BJ (cell line): ENCODE data around the gene TMEM79. TPM values are rescaled to one million over a fixed set of nuclear protein-coding genes. Genes with fewer than 3 reads are reported as not detected.
A peak's percentile ranks its signal among the peaks of the same experiment; 100 is the strongest.

Source experiments
- CTCF ChIA-PET: fragments of 350-600 bp; formaldehyde crosslinking; extraction: SDS; loops from one replicate; lab custom pipeline; 2021; ENCODE audit warnings: antibody characterized with exemption, inconsistent platforms; lab: Yijun Ruan, JAX
- POLR2A ChIA-PET: fragments of 300-600 bp; sonication (Branson Sonifier 250); formaldehyde crosslinking; extraction: SDS; loops from one replicate; lab custom pipeline; 2021; ENCODE audit warnings: antibody characterized with exemption; lab: Charles Lee
- DNase-seq: peaks from one replicate; pipeline ENCODE4 v3.0.0-alpha.2; 2011; ENCODE audit warnings: low read depth
- H3K27me3 ChIP-seq: 2 replicates; pipeline ENCODE4 v1.6.0; 2011; ENCODE audit warnings: low read length; ENCODE audit not compliant: control insufficient read depth, insufficient read depth
- H3K36me3 ChIP-seq: 2 replicates; pipeline ENCODE4 v1.5.1; 2011; ENCODE audit warnings: low read length; ENCODE audit not compliant: control insufficient read depth, insufficient read depth
- H3K4me3 ChIP-seq: 2 replicates; pipeline ENCODE4 v1.5.1; 2011; ENCODE audit warnings: low read depth, mild to moderate bottlenecking, control low read depth, low read length
- polyA plus RNA-seq: library from polyadenylated mRNA; depleted of rRNA; stranded (reverse); fragments of >200 nt; gene quantifications from 2 replicates; pipeline ENCODE4 v1.2.3, GENCODE V29; 2011
- TF ChIP-seq, protein P1 (sequence below): IDR thresholded peaks from 2 replicates; pipeline ENCODE4 v1.5.1; 2011; ENCODE audit warnings: low read depth, mild to moderate bottlenecking, control low read depth, inconsistent platforms, low read length, moderate library complexity; ENCODE audit not compliant: insufficient read depth

TMEM79 gene
- polyA plus RNA-seq, 1 experiment: 3.3 TPM

- POLR2A ChIA-PET: no interaction called here
- no peak for DNase-seq
- TF ChIP-seq, protein P1, sequence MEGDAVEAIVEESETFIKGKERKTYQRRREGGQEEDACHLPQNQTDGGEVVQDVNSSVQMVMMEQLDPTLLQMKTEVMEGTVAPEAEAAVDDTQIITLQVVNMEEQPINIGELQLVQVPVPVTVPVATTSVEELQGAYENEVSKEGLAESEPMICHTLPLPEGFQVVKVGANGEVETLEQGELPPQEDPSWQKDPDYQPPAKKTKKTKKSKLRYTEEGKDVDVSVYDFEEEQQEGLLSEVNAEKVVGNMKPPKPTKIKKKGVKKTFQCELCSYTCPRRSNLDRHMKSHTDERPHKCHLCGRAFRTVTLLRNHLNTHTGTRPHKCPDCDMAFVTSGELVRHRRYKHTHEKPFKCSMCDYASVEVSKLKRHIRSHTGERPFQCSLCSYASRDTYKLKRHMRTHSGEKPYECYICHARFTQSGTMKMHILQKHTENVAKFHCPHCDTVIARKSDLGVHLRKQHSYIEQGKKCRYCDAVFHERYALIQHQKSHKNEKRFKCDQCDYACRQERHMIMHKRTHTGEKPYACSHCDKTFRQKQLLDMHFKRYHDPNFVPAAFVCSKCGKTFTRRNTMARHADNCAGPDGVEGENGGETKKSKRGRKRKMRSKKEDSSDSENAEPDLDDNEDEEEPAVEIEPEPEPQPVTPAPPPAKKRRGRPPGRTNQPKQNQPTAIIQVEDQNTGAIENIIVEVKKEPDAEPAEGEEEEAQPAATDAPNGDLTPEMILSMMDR: no peak
- H3K27me3 ChIP-seq: peaks cover 1% of the 10 kb centered on the region; the same call in 1 of the 2 replicates
- peaks cover 3% of the 10 kb centered on the region for H3K36me3 ChIP-seq
- no peak overlapping the region for H3K4me3 ChIP-seq
- CTCF ChIA-PET: interaction anchor here (0.6 to 1.2 kb wide), 2 partner anchors 10 to 319 kb away, joined by 3 read pairs; no protein-coding TSS in a partner anchor
Measured at GRCh38 chr1:156242738-156243137, 41.4 kb upstream of the TMEM79 start.

DNA sequence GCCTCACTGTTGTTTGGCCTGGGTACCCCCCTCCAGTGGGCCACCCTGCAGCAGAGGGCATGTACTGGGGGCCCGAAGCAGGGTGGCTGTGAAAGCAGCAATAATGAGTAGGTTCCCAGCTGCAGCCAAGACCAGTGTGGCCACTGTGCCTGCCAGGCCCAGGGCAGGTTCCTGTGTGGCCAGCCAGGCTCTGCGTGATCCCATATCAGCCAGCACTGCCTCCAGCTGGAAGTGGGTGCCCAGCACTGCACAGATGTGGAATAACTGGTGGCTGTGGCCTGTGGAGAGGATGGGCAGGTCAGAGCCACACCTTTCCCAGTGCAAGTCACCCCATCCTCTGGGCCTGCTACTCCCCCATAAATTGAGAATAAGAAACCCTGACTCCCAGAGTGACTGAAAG, 40.0 kb upstream of the TMEM79 start:
- ChIA-PET CTCF (no interaction called here), POLR2A (no interaction called here)
- DNase-seq: no peak
- H3K4me3 ChIP-seq: no peak overlapping the region
- H3K36me3 ChIP-seq: peaks cover 6% of the 10 kb centered on the region
- peaks cover 1% of the 10 kb centered on the region; the same call in 1 of the 2 replicates for H3K27me3 ChIP-seq
- TF ChIP-seq, protein P1: no peak

- TF ChIP-seq, protein P1: no peak
- ChIA-PET POLR2A (no interaction called here), CTCF (no interaction called here)
- no peak overlapping the region for H3K4me3 ChIP-seq
- H3K36me3 ChIP-seq: peaks cover 7% of the 10 kb centered on the region
- H3K27me3 ChIP-seq: peaks cover 1% of the 10 kb centered on the region; the same call in 1 of the 2 replicates
- no peak for DNase-seq
Measured at GRCh38 chr1:156244712-156245111, 39.4 kb upstream of the TMEM79 start.

- no peak for DNase-seq
- ChIA-PET POLR2A (no interaction called here), CTCF (interaction anchor here (1.2 to 3.0 kb wide), 4 partner anchors 12 to 149 kb away, joined by 3 to 12 read pairs (median 4); no protein-coding TSS in a partner anchor)
- TF ChIP-seq, protein P1: no peak
- Histone ChIP-seq H3K4me3 (peak overlapping the region; percentile 26), H3K27me3 (peaks cover 1% of the 10 kb centered on the region; the same call in 1 of the 2 replicates), H3K36me3 (peaks cover 15% of the 10 kb centered on the region)
Measured at GRCh38 chr1:156245451-156246232, 38.5 kb upstream of the TMEM79 start.

GRCh38 chr1:156246241-156246780, 37.8 kb upstream of the TMEM79 start:
- DNase-seq: no peak
- Histone ChIP-seq H3K36me3 (peaks cover 21% of the 10 kb centered on the region), H3K27me3 (peaks cover 1% of the 10 kb centered on the region; the same call in 1 of the 2 replicates), H3K4me3 (no peak overlapping the region)
- TF ChIP-seq, protein P1: no peak
- ChIA-PET POLR2A (no interaction called here), CTCF (interaction anchor here (1.2 to 3.0 kb wide), 5 partner anchors 13 to 150 kb away, joined by 3 to 12 read pairs (median 4); no protein-coding TSS in a partner anchor)
